SH-SY5Y (cell line): ENCODE measurements around the gene RNF41.

Experiments used
- GATA2 ChIP-seq: IDR thresholded peaks from 2 replicates; pipeline ENCODE4 v1.6.1; 2011; ENCODE audit warnings: mild to moderate bottlenecking, low read depth, low read length
- GATA3 ChIP-seq: IDR thresholded peaks from 2 replicates; pipeline ENCODE4 v1.6.1; 2011; ENCODE audit warnings: low read depth, mild to moderate bottlenecking, low read length, moderate library complexity

DNA sequence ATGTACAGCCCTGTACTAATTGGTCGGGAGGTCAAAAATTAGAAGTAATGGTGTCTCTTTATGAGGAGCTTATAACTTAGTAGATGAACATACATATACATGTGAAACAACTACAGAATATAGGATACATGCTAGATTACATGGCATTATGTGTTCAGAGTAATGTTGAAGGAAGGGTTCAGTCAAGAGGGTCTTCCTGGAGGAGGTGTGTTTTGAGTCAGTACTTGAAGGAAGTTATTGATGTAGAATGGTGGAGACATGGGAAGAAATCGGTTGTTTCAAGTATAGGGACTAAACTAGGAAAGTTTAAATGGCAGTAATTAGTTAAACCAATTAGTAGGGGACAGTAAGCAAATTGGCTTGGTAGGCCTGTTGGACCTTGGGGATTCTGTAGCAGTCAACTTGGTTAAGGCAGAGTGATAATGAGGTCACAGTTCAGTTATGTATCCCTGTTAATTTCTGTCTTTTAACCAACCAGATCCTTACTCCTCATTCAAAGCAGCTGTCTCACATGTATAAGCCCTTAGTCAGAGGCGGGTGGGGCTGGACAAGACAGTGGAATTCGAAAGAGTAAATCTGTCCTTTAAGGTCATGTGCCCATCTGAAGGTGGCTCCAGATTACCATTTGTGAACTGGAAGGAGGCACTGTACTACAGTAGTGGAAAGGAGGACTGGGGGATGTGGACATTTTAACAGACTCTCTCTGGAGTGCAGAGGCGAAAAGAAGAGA is 39.9 kb upstream of the RNF41 start:
- TF ChIP-seq GATA2 = no peak
- no peak for TF ChIP-seq GATA3
